Fibroblast of skin of left quadriceps (primary cell): ENCODE results near the gene FAM90A26.
A peak's percentile ranks its signal among the peaks of the same experiment; 100 is the strongest.
"Not testable (repeated sequence)": the region's sequence is repeated elsewhere in the genome, so short reads cannot be mapped to it uniquely, and the experiment has no call there.

Experiments
- DNase-seq, 2 experiments: peaks; one replicate each; pipeline ENCODE4 v3.0.0-alpha.2; 2013; ENCODE audit warnings: low read depth in 2 of 2

Gene FAM90A26

GRCh38 chr4:9169791-9170459, at the start of gene FAM90A26:
Gene FAM90A26, plus strand, starts transcription at chr4:9170409. Its CDS starts 2,764 bp downstream, at chr4:9173173.
- DNase-seq, result not testable (repeated sequence)

- DNase-seq, result not testable (repeated sequence)
Observed at GRCh38 chr4:9122711-9123110, 47.5 kb upstream of the FAM90A26 start.

GRCh38 chr4:9123572-9124007, 46.6 kb upstream of the FAM90A26 start:
- peak; percentile 48 to 52 for DNase-seq

- DNase-seq, result not testable (repeated sequence)
Observed at GRCh38 chr4:9125601-9126161, 44.5 kb upstream of the FAM90A26 start.

- peak; percentile 47 to 56 for DNase-seq
Observed at GRCh38 chr4:9131420-9131819, 38.8 kb upstream of the FAM90A26 start.

- DNase-seq, result not testable (repeated sequence)
Observed at GRCh38 chr4:9132849-9133248, 37.4 kb upstream of the FAM90A26 start.

GRCh38 chr4:9134011-9134410, 36.2 kb upstream of the FAM90A26 start:
- DNase-seq, result not testable (repeated sequence)

GRCh38 chr4:9134556-9134955, 35.7 kb upstream of the FAM90A26 start:
- DNase-seq, result not testable (repeated sequence)

GRCh38 chr4:9141050-9141449, 29.2 kb upstream of the FAM90A26 start:
- not testable (repeated sequence) for DNase-seq

- not testable (repeated sequence) for DNase-seq
Observed at GRCh38 chr4:9142786-9143185, 27.4 kb upstream of the FAM90A26 start.

- no peak for DNase-seq
Observed at GRCh38 chr4:9143421-9144080, 26.7 kb upstream of the FAM90A26 start.

- no peak for DNase-seq
Observed at GRCh38 chr4:9146967-9147366, 23.2 kb upstream of the FAM90A26 start.

- DNase-seq, result not testable (repeated sequence)
Observed at GRCh38 chr4:9147368-9147767, 22.8 kb upstream of the FAM90A26 start.

- not testable (repeated sequence) for DNase-seq
Observed at GRCh38 chr4:9148611-9149409, 21.4 kb upstream of the FAM90A26 start.

GRCh38 chr4:9151809-9152179, 18.4 kb upstream of the FAM90A26 start:
- not testable (repeated sequence) for DNase-seq

GRCh38 chr4:9152180-9153007, 17.8 kb upstream of the FAM90A26 start:
- peak; percentile 91 for DNase-seq

GRCh38 chr4:9153008-9153570, 17.1 kb upstream of the FAM90A26 start:
- peak; percentile 98 for DNase-seq

GRCh38 chr4:9153571-9154157, 16.5 kb upstream of the FAM90A26 start:
- DNase-seq, result peak; percentile 88

GRCh38 chr4:9155101-9155886, 14.9 kb upstream of the FAM90A26 start:
- not testable (repeated sequence) for DNase-seq

- DNase-seq, result not testable (repeated sequence)
Observed at GRCh38 chr4:9158392-9158791, 11.8 kb upstream of the FAM90A26 start.
